Adrenal gland (tissue), 12 donors: ENCODE measurements around the gene PRKCA. TPM values are rescaled to one million over a fixed set of nuclear protein-coding genes. Genes with fewer than 3 reads are reported as not detected.

ENCODE experiments used
- DNase-seq, 7 donors: peaks; one replicate each; pipeline ENCODE4 v3.0.0-alpha.2; 2019 to 2020
- H3K27ac ChIP-seq, 5 donors: fragments of 200-600 bp; sonication (generic) in 4 of 5; 1 replicate in 3 of 5; 2 replicates in 2 of 5; pipeline versions ENCODE4 v1.5.1 to v1.8.0; 2016 to 2020; ENCODE audit warnings: mild to moderate bottlenecking in 1 of 5
- H3K27me3 ChIP-seq: fragments of 200-600 bp; 2 replicates; pipeline ENCODE4 v1.8.0; 2021
- H3K36me3 ChIP-seq, 2 donors: fragments of 200-600 bp; replicated peaks in 1 of 2; 1 replicate in 1 of 2; 2 replicates in 1 of 2; pipeline versions ENCODE4 v1.5.1 to v1.8.0; 2018 to 2022
- H3K4me1 ChIP-seq, 2 donors: fragments of 200-600 bp; replicated peaks in 1 of 2; 1 replicate in 1 of 2; 2 replicates in 1 of 2; pipeline versions ENCODE4 v1.5.1 to v1.8.0; 2018 to 2021
- H3K4me3 ChIP-seq, 4 donors: fragments of 200-600 bp; sonication (generic) in 3 of 4; one replicate each; pipeline ENCODE4 v1.5.1; 2016 to 2018
- H3K9me3 ChIP-seq, 3 donors: fragments of 200-600 bp; sonication (generic) in 1 of 3; replicated peaks in 1 of 3; 1 replicate in 2 of 3; 2 replicates in 1 of 3; pipeline versions ENCODE4 v1.5.1 to v1.8.0; 2016 to 2021
- POLR2A ChIP-seq, 2 donors: fragments of 450-650 bp; IDR thresholded peaks; one replicate each; pipeline ENCODE4 v1.6.1; 2017; ENCODE audit warnings: antibody characterized with exemption in 2 of 2, mild to moderate bottlenecking in 2 of 2, moderate library complexity in 1 of 2
- WGBS, 4 donors: extraction: QIAGEN DNeasy Blood & Tissue Kit in 2 of 4; methylation state at CpG; one replicate each; pipeline versions ENCODE4 v1.1.5 to v1.1.7; 2013 to 2017; 5-methylcytosine and 5-hydroxymethylcytosine counted together
- intact Hi-C, 2 donors: fragments of 100-400 bp; cut with DNase I; formaldehyde crosslinking; loops; one replicate each; pipeline versions ENCODE4 v1.14.1 to v1.15.0; 2022 to 2023
- polyA plus RNA-seq, 3 donors: library from polyadenylated mRNA; stranded (reverse); fragments of 200-250 nt in 2 of 3; fragments of 350-450 nt in 1 of 3; fragmentation: Illumina TruSeq in 1 of 3; extraction: RNeasy Lipid Tissue Mini Kit (QIAGEN cat#74804) in 1 of 3; gene quantifications; one replicate each; pipeline ENCODE4 v1.2.3, GENCODE V29; 2013 to 2014
- total RNA-seq, 9 donors: library from RNA; depleted of rRNA in 4 of 9; stranded (reverse); fragments of >200 nt in 4 of 9; fragments of 120-200 nt in 1 of 9; fragmentation: NEBNext Ultra II Directional in 1 of 9; extraction: Animal tissue kit (Norgen Biotek cat#: 25700) in 1 of 9; gene quantifications; one replicate each; pipeline versions ENCODE4 v1.1.0 to v1.2.4, GENCODE V29; 2013 to 2023
- TF ChIP-seq, protein P1 (sequence below), 6 experiments: fragments of 450-650 bp in 4 of 6; fragments of 200-600 bp in 2 of 6; sonication (generic) in 1 of 6; IDR thresholded peaks; 1 replicate in 5 of 6; 2 replicates in 1 of 6; pipeline versions ENCODE4 v1.5.1 to v1.8.0; 2016 to 2021; ENCODE audit warnings: antibody characterized with exemption in 6 of 6, mild to moderate bottlenecking in 2 of 6, moderate library complexity in 1 of 6
- donor health status: healthy with polysubstance abuse.
- donor health status: Bipolar disorder and iron deficiency.
- donor health status: DM: yes; HTN: yes; CAD: no.
- donor health status: DM: no; HTN: no; CAD: no.
- donor health status: DM: no; HTN: no; CAD: no.
- donor health status: DM: yes; HTN: yes; CAD: no.

PRKCA gene
- total and polyA plus RNA-seq, 12 donors: 15.1 to 202 (median 84.1) TPM

DNA sequence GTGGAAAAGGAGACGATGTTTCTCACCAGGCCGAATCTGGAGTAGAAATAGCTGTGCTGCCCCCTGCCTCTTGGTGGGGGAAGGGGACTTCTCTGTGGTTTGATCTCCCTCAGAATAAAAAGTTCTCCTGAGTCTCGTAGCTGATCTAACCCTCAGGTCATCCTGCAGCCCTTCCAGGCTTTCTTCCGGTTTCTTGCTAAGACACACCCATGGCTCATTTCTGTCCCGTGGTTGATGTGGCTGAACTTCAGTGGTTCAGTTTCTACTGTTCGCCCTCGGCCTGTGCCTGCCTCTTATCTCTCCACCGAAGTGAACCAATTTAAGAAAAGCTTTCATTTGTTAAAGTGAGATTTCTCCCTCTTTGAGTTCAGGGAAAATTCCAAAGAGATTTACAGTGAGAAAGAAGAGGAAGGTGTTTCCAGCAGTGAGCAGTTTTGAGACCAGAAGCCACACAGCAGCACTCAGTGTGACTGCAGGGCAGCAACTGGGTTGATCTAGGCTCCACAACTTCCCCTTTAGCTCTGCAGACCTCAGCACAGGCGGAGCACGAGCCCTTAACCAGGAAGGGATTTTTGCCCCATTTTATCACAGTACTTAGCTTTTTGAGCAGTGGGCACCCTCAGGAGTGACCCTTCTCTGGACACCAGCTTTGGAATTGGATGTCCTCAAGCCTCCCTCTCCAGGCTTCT, 497.6 kb downstream of the PRKCA start:
- no peaks in the 10 kb centered on the region for H3K9me3 ChIP-seq
- peak in 2 of 7 donors; percentile 31 to 44 for DNase-seq
- H3K4me1 ChIP-seq: peaks cover 0 to 7% of the 10 kb centered on the region in 2 donors
- WGBS, 4 donors: 69 to 85% (median 81%) methylated on average over 7 to 10 of the region's 10 CpGs
- intact Hi-C loops: no loop called here
- no peak overlapping the region for H3K4me3 ChIP-seq
- TF ChIP-seq, protein P1, sequence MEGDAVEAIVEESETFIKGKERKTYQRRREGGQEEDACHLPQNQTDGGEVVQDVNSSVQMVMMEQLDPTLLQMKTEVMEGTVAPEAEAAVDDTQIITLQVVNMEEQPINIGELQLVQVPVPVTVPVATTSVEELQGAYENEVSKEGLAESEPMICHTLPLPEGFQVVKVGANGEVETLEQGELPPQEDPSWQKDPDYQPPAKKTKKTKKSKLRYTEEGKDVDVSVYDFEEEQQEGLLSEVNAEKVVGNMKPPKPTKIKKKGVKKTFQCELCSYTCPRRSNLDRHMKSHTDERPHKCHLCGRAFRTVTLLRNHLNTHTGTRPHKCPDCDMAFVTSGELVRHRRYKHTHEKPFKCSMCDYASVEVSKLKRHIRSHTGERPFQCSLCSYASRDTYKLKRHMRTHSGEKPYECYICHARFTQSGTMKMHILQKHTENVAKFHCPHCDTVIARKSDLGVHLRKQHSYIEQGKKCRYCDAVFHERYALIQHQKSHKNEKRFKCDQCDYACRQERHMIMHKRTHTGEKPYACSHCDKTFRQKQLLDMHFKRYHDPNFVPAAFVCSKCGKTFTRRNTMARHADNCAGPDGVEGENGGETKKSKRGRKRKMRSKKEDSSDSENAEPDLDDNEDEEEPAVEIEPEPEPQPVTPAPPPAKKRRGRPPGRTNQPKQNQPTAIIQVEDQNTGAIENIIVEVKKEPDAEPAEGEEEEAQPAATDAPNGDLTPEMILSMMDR (IDR thresholded peaks at IDR 0.05): no peak
- no peak for TF ChIP-seq POLR2A (IDR thresholded peaks at IDR 0.05)
- peak overlapping the region in 2 of 5 donors; percentile 33 to 63 for H3K27ac ChIP-seq
- no peaks in the 10 kb centered on the region for H3K27me3 ChIP-seq
- peaks cover 0 to 15% of the 10 kb centered on the region in 2 donors for H3K36me3 ChIP-seq

DNA sequence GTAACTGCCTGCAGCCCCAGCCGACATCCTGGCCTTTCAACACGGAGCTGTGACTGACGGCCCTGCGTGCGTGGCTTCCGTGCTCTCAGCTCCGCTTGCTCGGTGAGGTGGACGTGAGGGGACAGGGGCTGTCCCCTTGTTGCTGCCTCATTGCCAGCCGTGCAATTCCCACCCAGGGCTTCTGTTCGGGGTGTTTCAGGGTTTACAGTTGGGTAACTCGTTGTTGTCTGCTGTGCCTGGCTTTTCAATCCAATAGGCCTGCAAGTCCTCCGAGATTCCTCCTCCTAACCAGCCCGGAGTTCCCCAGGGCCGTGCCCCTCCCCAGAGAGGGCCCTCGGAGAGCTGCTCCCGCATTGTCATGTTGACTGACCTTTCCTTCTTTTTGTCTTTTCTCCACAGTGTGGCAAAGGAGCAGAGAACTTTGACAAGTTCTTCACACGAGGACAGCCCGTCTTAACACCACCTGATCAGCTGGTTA, 501.1 kb downstream of the PRKCA start:
- WGBS, 4 donors: 88 to 92% (median 90%) methylated on average over 13 to 19 of the region's 19 CpGs
- intact Hi-C loops: no loop called here
- no peak for DNase-seq

DNA sequence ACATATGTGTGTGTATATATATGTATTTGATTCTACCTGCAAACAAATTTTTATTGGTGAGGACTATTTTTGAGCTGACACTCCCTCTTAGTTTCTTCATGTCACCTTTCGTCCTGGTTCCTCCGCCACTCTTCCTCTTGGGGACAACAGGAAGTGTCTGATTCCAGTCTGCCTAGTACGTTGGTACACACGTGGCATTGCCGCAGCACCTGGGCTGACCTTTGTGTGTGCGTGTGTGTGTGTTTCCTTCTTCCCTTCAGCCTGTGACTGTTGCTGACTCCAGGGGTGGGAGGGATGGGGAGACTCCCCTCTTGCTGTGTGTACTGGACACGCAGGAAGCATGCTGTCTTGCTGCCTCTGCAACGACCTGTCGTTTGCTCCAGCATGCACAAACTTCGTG, 503.2 kb downstream of the PRKCA start:
- DNase-seq: no peak
- no peak for TF ChIP-seq POLR2A (IDR thresholded peaks at IDR 0.05)
- TF ChIP-seq, protein P1 (IDR thresholded peaks at IDR 0.05): no peak

More for the DNA sequence above, 501.1 kb downstream of the PRKCA start:
- Histone ChIP-seq H3K4me1 (peaks cover 0 to 7% of the 10 kb centered on the region in 2 donors), H3K27ac (no peak overlapping the region), H3K9me3 (no peaks in the 10 kb centered on the region), H3K4me3 (no peak overlapping the region), H3K36me3 (peaks cover 0 to 8% of the 10 kb centered on the region in 2 donors), H3K27me3 (no peaks in the 10 kb centered on the region)
- no peak for TF ChIP-seq POLR2A (IDR thresholded peaks at IDR 0.05)

DNA sequence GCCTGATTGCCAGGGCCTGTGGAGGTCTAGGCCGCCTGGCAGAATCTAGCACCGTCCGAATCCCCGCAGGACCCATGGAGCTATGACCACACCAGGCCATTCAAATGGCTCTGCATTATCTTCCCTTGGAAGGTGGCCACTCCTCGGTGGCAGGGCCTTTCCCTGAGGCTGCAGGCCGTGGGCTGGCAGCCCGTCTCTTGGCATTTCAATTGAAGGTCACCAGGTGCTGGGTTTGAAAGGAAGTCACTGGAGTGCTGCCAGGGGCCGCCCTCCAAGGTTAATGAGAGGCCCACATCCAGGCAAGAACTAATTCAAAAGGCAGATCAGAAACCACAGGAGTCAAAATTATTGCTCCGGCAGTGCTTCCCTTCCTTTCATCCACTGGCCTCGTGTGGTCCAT, 504.8 kb downstream of the PRKCA start:
- DNase-seq: peak in 5 of 7 donors; percentile 47 to 69 (median 58)
- intact Hi-C loops: no loop called here
- Histone ChIP-seq H3K27me3 (no peaks in the 10 kb centered on the region), H3K27ac (no peak overlapping the region), H3K9me3 (no peaks in the 10 kb centered on the region), H3K4me3 (no peak overlapping the region), H3K4me1 (no peaks in the 10 kb centered on the region), H3K36me3 (peaks cover 0 to 8% of the 10 kb centered on the region in 2 donors)
- TF ChIP-seq POLR2A (IDR thresholded peaks at IDR 0.05): no peak
- TF ChIP-seq, protein P1 (IDR thresholded peaks at IDR 0.05): no peak
- WGBS, 4 donors: 41 to 64% (median 48%) methylated on average over 6 to 10 of the region's 10 CpGs

More for the DNA sequence above, 503.2 kb downstream of the PRKCA start:
- intact Hi-C loops: no loop called here
- Histone ChIP-seq H3K27me3 (no peaks in the 10 kb centered on the region), H3K36me3 (peaks cover 0 to 8% of the 10 kb centered on the region in 2 donors), H3K27ac (no peak overlapping the region), H3K9me3 (no peaks in the 10 kb centered on the region), H3K4me3 (no peak overlapping the region), H3K4me1 (peaks cover 0 to 3% of the 10 kb centered on the region in 2 donors)
- WGBS, 4 donors: 64 to 76% (median 71%) methylated on average over 7 to 10 of the region's 10 CpGs
